GM18858 (cell line): ENCODE results near the gene MYRIP.
"Not testable (repeated sequence)": the region's sequence is repeated elsewhere in the genome, so short reads cannot be mapped to it uniquely, and the experiment has no call there.

Source experiments
- ATAC-seq: cut with Tn5 transposase; IDR thresholded peaks from one replicate; pipeline ENCODE4 v1.9.1; 2021; ENCODE audit not compliant: unreplicated experiment

MYRIP gene

GRCh38 chr3:40118091-40118490, 308.7 kb downstream of the MYRIP start:
- ATAC-seq: no peak

GRCh38 chr3:40120067-40120692, 310.8 kb downstream of the MYRIP start:
- no peak for ATAC-seq

GRCh38 chr3:40120806-40121205, 311.4 kb downstream of the MYRIP start:
- no peak for ATAC-seq

- no peak for ATAC-seq
Measured at GRCh38 chr3:40124918-40125317, 315.5 kb downstream of the MYRIP start.

GRCh38 chr3:40128166-40128565, 318.8 kb downstream of the MYRIP start:
- no peak for ATAC-seq

- ATAC-seq: no peak
Measured at GRCh38 chr3:40129510-40129909, 320.1 kb downstream of the MYRIP start.

- no peak for ATAC-seq
Measured at GRCh38 chr3:40129981-40130380, 320.6 kb downstream of the MYRIP start.

GRCh38 chr3:40130721-40131120, 321.3 kb downstream of the MYRIP start:
- no peak for ATAC-seq

- ATAC-seq: not testable (repeated sequence)
Measured at GRCh38 chr3:40133886-40134575, 324.6 kb downstream of the MYRIP start.

- no peak for ATAC-seq
Measured at GRCh38 chr3:40137591-40138295, 328.3 kb downstream of the MYRIP start.

- no peak for ATAC-seq
Measured at GRCh38 chr3:40143283-40144090, 334.1 kb downstream of the MYRIP start.

- no peak for ATAC-seq
Measured at GRCh38 chr3:40148827-40149226, 339.4 kb downstream of the MYRIP start.

- ATAC-seq: no peak
Measured at GRCh38 chr3:40152482-40153133, 343.2 kb downstream of the MYRIP start.

- no peak for ATAC-seq
Measured at GRCh38 chr3:40160933-40161332, 351.5 kb downstream of the MYRIP start.

GRCh38 chr3:40162616-40163015, 353.2 kb downstream of the MYRIP start:
- no peak for ATAC-seq

- no peak for ATAC-seq
Measured at GRCh38 chr3:40166997-40167396, 357.6 kb downstream of the MYRIP start.

- ATAC-seq: no peak
Measured at GRCh38 chr3:40167958-40168357, 358.5 kb downstream of the MYRIP start.

GRCh38 chr3:40169983-40170382, 360.6 kb downstream of the MYRIP start:
- peak; percentile 23 for ATAC-seq

- ATAC-seq: peak; percentile 98
Measured at GRCh38 chr3:40170395-40170794, 361.0 kb downstream of the MYRIP start.

GRCh38 chr3:40172560-40172959, 363.2 kb downstream of the MYRIP start:
- ATAC-seq: no peak

GRCh38 chr3:40173227-40173721, 363.9 kb downstream of the MYRIP start:
- no peak for ATAC-seq
